Sigmoid colon (tissue), 7 donors: ENCODE data around the gene TMEM235. TPM values are rescaled to one million over a fixed set of nuclear protein-coding genes. Genes with fewer than 3 reads are reported as not detected.

Experiments used
- DNase-seq: peaks from one replicate; pipeline ENCODE4 v3.0.0-alpha.2; 2019
- H3K27ac ChIP-seq, 4 donors: fragments of 200-600 bp; sonication (generic); one replicate each; pipeline ENCODE4 v1.5.1; 2016 to 2019; ENCODE audit warnings: mild to moderate bottlenecking in 1 of 4
- H3K27me3 ChIP-seq, 3 donors: fragments of 200-600 bp; sonication (generic); one replicate each; pipeline ENCODE4 v1.5.1; 2019; ENCODE audit warnings: mild to moderate bottlenecking in 1 of 3
- H3K36me3 ChIP-seq, 4 donors: fragments of 200-600 bp; sonication (generic); one replicate each; pipeline ENCODE4 v1.5.1; 2016 to 2019
- H3K4me1 ChIP-seq, 4 donors: fragments of 200-600 bp; sonication (generic); one replicate each; pipeline ENCODE4 v1.5.1; 2017 to 2019
- H3K4me3 ChIP-seq, 4 donors: fragments of 200-600 bp; sonication (generic); one replicate each; pipeline ENCODE4 v1.5.1; 2017 to 2019; ENCODE audit warnings: mild to moderate bottlenecking in 2 of 4, moderate library complexity in 1 of 4
- H3K9me3 ChIP-seq, 4 donors: fragments of 200-600 bp in 3 of 4; sonication (generic) in 3 of 4; one replicate each; pipeline versions ENCODE4 v1.5.1 to v1.6.1; 2013 to 2019
- CTCF ChIP-seq, 4 experiments: fragments of 450-650 bp in 3 of 4; fragments of 200-600 bp in 1 of 4; IDR thresholded peaks; one replicate each; pipeline ENCODE4 v1.5.1; 2016 to 2019; ENCODE audit warnings: antibody characterized with exemption in 4 of 4, mild to moderate bottlenecking in 3 of 4, moderate library complexity in 2 of 4
- EP300 ChIP-seq, 4 donors: sonication (generic); formaldehyde crosslinking; IDR thresholded peaks; one replicate each; pipeline ENCODE4 v1.6.1; 2017; ENCODE audit warnings: antibody characterized with exemption in 4 of 4
- POLR2A ChIP-seq, 2 donors: fragments of 450-650 bp; IDR thresholded peaks; one replicate each; pipeline ENCODE4 v1.6.1; 2016; ENCODE audit warnings: antibody characterized with exemption in 2 of 2, mild to moderate bottlenecking in 2 of 2, moderate library complexity in 2 of 2
- POLR2AphosphoS5 ChIP-seq, 4 donors: sonication (generic); formaldehyde crosslinking; IDR thresholded peaks; one replicate each; pipeline ENCODE4 v1.6.1; 2017; ENCODE audit warnings: antibody characterized with exemption in 4 of 4
- WGBS, 2 donors: extraction: QIAGEN DNeasy Blood & Tissue Kit; methylation state at CpG; one replicate each; pipeline ENCODE4 v1.1.7; 2013; 5-methylcytosine and 5-hydroxymethylcytosine counted together
- intact Hi-C: fragments of 100-400 bp; cut with DNase I; formaldehyde crosslinking; loops from one replicate; pipeline ENCODE4 v1.15.1; 2023
- polyA plus RNA-seq, 3 donors: library from polyadenylated mRNA; stranded (reverse); fragments of 200-250 nt; gene quantifications; one replicate each; pipeline ENCODE4 v1.2.3, GENCODE V29; 2013
- total RNA-seq, 4 donors: library from RNA; depleted of rRNA; stranded (reverse); fragments of >200 nt; gene quantifications; one replicate each; pipeline ENCODE4 v1.1.0, GENCODE V29; 2016
- donor health status: healthy with polysubstance abuse.
- donor health status: Bipolar disorder and iron deficiency.
- donor health status: healthy.

TMEM235 gene
- total and polyA plus RNA-seq, 7 donors = 0.04 TPM; not detected in 6

GRCh38 chr17:78249818-78250806, 18.7 kb downstream of the TMEM235 start:
- no peaks in the 10 kb centered on the region for H3K9me3 ChIP-seq
- WGBS, 2 donors = 73 to 75% methylated on average over 20 of the region's 20 CpGs
- H3K27me3 ChIP-seq = peaks cover 0 to 13% (median 0%) of the 10 kb centered on the region in 3 donors
- no peak overlapping the region for H3K4me3 ChIP-seq
- intact Hi-C loops = loop anchor here (1.0 to 5.0 kb wide), 2 partner anchors 172 to 228 kb away; no protein-coding TSS in a partner anchor
- no peaks in the 10 kb centered on the region for H3K36me3 ChIP-seq
- H3K27ac ChIP-seq = no peak overlapping the region
- peak; percentile 63 for DNase-seq
- no peak for TF ChIP-seq EP300 (IDR thresholded peaks at IDR 0.05)
- no peak for TF ChIP-seq POLR2A (IDR thresholded peaks at IDR 0.05)
- no peak for TF ChIP-seq POLR2AphosphoS5 (IDR thresholded peaks at IDR 0.05)
- TF ChIP-seq CTCF (IDR thresholded peaks at IDR 0.05) = no peak
- peaks cover 0 to 16% (median 10%) of the 10 kb centered on the region in 4 donors for H3K4me1 ChIP-seq

GRCh38 chr17:78250891-78251772, 19.7 kb downstream of the TMEM235 start:
- Histone ChIP-seq H3K36me3 (no peaks in the 10 kb centered on the region), H3K4me1 (peaks cover 0 to 16% (median 10%) of the 10 kb centered on the region in 4 donors), H3K27ac (peak overlapping the region in 1 of 4 donors; percentile 4), H3K27me3 (peaks cover 0 to 13% (median 0%) of the 10 kb centered on the region in 3 donors), H3K9me3 (no peaks in the 10 kb centered on the region), H3K4me3 (no peak overlapping the region)
- TF ChIP-seq EP300 (IDR thresholded peaks at IDR 0.05) (no peak), CTCF (IDR thresholded peaks at IDR 0.05) (peak; percentile 88 to 99 (median 94)), POLR2A (IDR thresholded peaks at IDR 0.05) (no peak), POLR2AphosphoS5 (IDR thresholded peaks at IDR 0.05) (peak in 1 of 4 donors; percentile 5)
- 4 to 12% methylated on average over 27 of the region's 27 CpGs for WGBS, 2 donors
- intact Hi-C loops = loop anchor here (1.0 to 5.0 kb wide), 3 partner anchors 139 to 229 kb away; no protein-coding TSS in a partner anchor
- DNase-seq = peak; percentile 90

GRCh38 chr17:78251773-78252103, 20.3 kb downstream of the TMEM235 start:
- intact Hi-C loops = loop anchor here (1.0 to 5.0 kb wide), 3 partner anchors 37 to 229 kb away; partner anchors contain the start of gene BIRC5
- H3K27me3 ChIP-seq = peaks cover 0 to 13% (median 0%) of the 10 kb centered on the region in 3 donors
- DNase-seq = no peak
- H3K4me1 ChIP-seq = peaks cover 0 to 16% (median 10%) of the 10 kb centered on the region in 4 donors
- H3K9me3 ChIP-seq = no peaks in the 10 kb centered on the region
- TF ChIP-seq POLR2AphosphoS5 (IDR thresholded peaks at IDR 0.05) = no peak
- TF ChIP-seq POLR2A (IDR thresholded peaks at IDR 0.05) = no peak
- no peak for TF ChIP-seq EP300 (IDR thresholded peaks at IDR 0.05)
- TF ChIP-seq CTCF (IDR thresholded peaks at IDR 0.05) = no peak
- no peaks in the 10 kb centered on the region for H3K36me3 ChIP-seq
- no peak overlapping the region for H3K4me3 ChIP-seq
- H3K27ac ChIP-seq = no peak overlapping the region
- 20 to 28% methylated on average over 6 of the region's 6 CpGs for WGBS, 2 donors

DNA sequence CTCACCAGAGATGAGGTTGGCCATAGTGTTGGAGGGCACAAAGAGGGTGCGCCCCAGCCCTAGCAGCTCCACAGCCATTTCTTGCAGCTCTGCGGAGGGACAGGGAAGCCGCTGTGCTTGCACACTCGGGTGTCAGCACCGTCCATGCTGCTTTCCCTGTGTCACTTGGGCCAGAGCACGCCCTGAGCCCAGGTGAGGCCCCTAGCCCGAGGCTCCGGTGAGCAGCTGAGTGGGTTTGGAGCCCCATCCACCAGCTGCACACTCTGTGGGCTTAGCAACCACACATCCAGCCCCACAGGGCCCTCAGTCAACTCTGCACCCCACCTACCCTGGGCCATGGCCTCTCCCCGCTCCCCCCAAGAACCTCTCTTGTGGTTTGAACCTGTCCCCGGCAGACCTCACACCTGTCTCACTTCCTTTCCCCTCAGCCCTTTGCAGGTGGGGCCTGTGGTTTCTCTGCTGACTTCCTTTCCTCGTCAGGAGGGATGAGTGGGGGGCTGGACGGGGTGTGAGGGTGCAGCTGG, 20.7 kb downstream of the TMEM235 start:
- Histone ChIP-seq H3K27ac (no peak overlapping the region), H3K36me3 (no peaks in the 10 kb centered on the region), H3K27me3 (peaks cover 0 to 13% (median 0%) of the 10 kb centered on the region in 3 donors), H3K4me3 (no peak overlapping the region), H3K4me1 (peaks cover 0 to 16% (median 10%) of the 10 kb centered on the region in 4 donors), H3K9me3 (no peaks in the 10 kb centered on the region)
- WGBS, 2 donors = 45 to 70% methylated on average over 12 of the region's 12 CpGs
- intact Hi-C loops = loop anchor here (2.0 to 5.0 kb wide), 2 partner anchors 37 to 230 kb away; partner anchors contain the start of gene BIRC5
- TF ChIP-seq CTCF (IDR thresholded peaks at IDR 0.05) (no peak), EP300 (IDR thresholded peaks at IDR 0.05) (no peak), POLR2AphosphoS5 (IDR thresholded peaks at IDR 0.05) (no peak), POLR2A (IDR thresholded peaks at IDR 0.05) (no peak)
- DNase-seq = peak; percentile 66
